GM23338 (cell line): ENCODE data around the gene SQSTM1. TPM values are rescaled to one million over a fixed set of nuclear protein-coding genes. Genes with fewer than 3 reads are reported as not detected.
"Not testable (repeated sequence)": the region's sequence is repeated elsewhere in the genome, so short reads cannot be mapped to it uniquely, and the experiment has no call there.

Source experiments
- ATAC-seq: fragments of 200-7000 bp; cut with Tn5 transposase; 3 replicates; pipeline ENCODE4 v1.9.1; 2020
- DNase-seq: peaks from one replicate; pipeline ENCODE4 v3.0.0-alpha.2; 2015; ENCODE audit warnings: low spot score
- H2AFZ ChIP-seq: fragments of 200-600 bp; sonication (generic); 2 replicates; pipeline ENCODE4 v1.8.0; 2016; ENCODE audit warnings: antibody characterized with exemption, mild to moderate bottlenecking, moderate library complexity
- H3F3A ChIP-seq: fragments of 200-600 bp; sonication (generic); replicated peaks from 2 replicates; pipeline ENCODE4 v1.8.0; 2017; ENCODE audit warnings: antibody characterized with exemption, mixed run types, low read depth
- H3K27ac ChIP-seq: fragments of 200-600 bp; sonication (generic); 2 replicates; pipeline ENCODE4 v1.6.1; 2016; ENCODE audit warnings: low read depth
- H3K27me3 ChIP-seq: fragments of 200-600 bp; sonication (generic); 2 replicates; pipeline ENCODE4 v1.8.0; 2016; ENCODE audit warnings: mild to moderate bottlenecking, mixed run types, moderate library complexity; ENCODE audit not compliant: insufficient read depth
- H3K36me3 ChIP-seq: fragments of 200-600 bp; sonication (generic); 2 replicates; pipeline ENCODE4 v1.8.0; 2016; ENCODE audit warnings: mild to moderate bottlenecking; ENCODE audit not compliant: insufficient read depth
- H3K4me1 ChIP-seq: fragments of 200-600 bp; sonication (generic); 2 replicates; pipeline ENCODE4 v1.8.0; 2016; ENCODE audit warnings: mild to moderate bottlenecking, moderate library complexity; ENCODE audit not compliant: insufficient read depth
- H3K4me2 ChIP-seq: fragments of 200-600 bp; sonication (generic); 2 replicates; pipeline ENCODE4 v1.7.1; 2017; ENCODE audit warnings: mixed run types
- H3K4me3 ChIP-seq: fragments of 200-600 bp; sonication (generic); 2 replicates; pipeline ENCODE4 v1.6.1; 2016; ENCODE audit warnings: mixed run types
- H3K79me2 ChIP-seq: fragments of 200-600 bp; sonication (generic); replicated peaks from 2 replicates; pipeline ENCODE4 v1.8.0; 2017; ENCODE audit warnings: mild to moderate bottlenecking; ENCODE audit not compliant: insufficient read depth
- H3K9me2 ChIP-seq: fragments of 200-600 bp; sonication (generic); 2 replicates; pipeline ENCODE4 v1.8.0; 2017; ENCODE audit not compliant: insufficient read depth
- H4K20me1 ChIP-seq: fragments of 200-600 bp; sonication (generic); replicated peaks from 2 replicates; pipeline ENCODE4 v1.8.0; 2017; ENCODE audit warnings: mild to moderate bottlenecking; ENCODE audit not compliant: insufficient read depth
- H3K27ac Mint-ChIP-seq: 2 replicates; pipeline ENCODE4 v1.8.0; 2020; ENCODE audit warnings: inconsistent platforms, mild to moderate bottlenecking, moderate library complexity, mixed read lengths
- H3K27me3 Mint-ChIP-seq: 3 replicates; pipeline ENCODE4 v1.8.0; 2022; ENCODE audit warnings: low read depth, mild to moderate bottlenecking, moderate library complexity, mixed read lengths, inconsistent platforms; ENCODE audit not compliant: insufficient read depth, poor library complexity
- H3K36me3 Mint-ChIP-seq: 3 replicates; pipeline ENCODE4 v1.8.0; 2021; ENCODE audit warnings: low read depth, mild to moderate bottlenecking, inconsistent platforms, moderate library complexity, mixed read lengths
- H3K4me1 Mint-ChIP-seq: 3 replicates; pipeline ENCODE4 v1.8.0; 2020; ENCODE audit warnings: mild to moderate bottlenecking, inconsistent platforms, mixed read lengths
- H3K4me3 Mint-ChIP-seq: 3 replicates; pipeline ENCODE4 v1.8.0; 2021; ENCODE audit warnings: moderate library complexity, mild to moderate bottlenecking, inconsistent platforms, mixed read lengths
- H3K9me3 Mint-ChIP-seq: 3 replicates; pipeline ENCODE4 v1.8.0; 2020; ENCODE audit warnings: moderate library complexity, mild to moderate bottlenecking, inconsistent platforms, mixed read lengths
- CREB1 ChIP-seq: fragments of 250-450 bp; sonication (Bioruptor Pico); IDR thresholded peaks from 2 replicates; pipeline ENCODE4 v1.5.0; 2020; ENCODE audit warnings: low read depth, mild to moderate bottlenecking, moderate library complexity
- EZH2 ChIP-seq: fragments of 200-600 bp; sonication (generic); IDR thresholded peaks from one replicate; pipeline ENCODE4 v1.8.0; 2017; ENCODE audit warnings: antibody characterized with exemption, mild to moderate bottlenecking, low read depth; ENCODE audit not compliant: unreplicated experiment
- STAT1 ChIP-seq: IDR thresholded peaks from one replicate; pipeline ENCODE4 v1.6.1; 2016; ENCODE audit warnings: antibody characterized with exemption; ENCODE audit not compliant: unreplicated experiment
- polyA plus RNA-seq: library from polyadenylated mRNA; unstranded; fragments of >200 nt; fragmentation: Nextera tagmentation; extraction: Ambion mirVana; gene quantifications from 2 replicates; pipeline ENCODE4 v1.2.1, GENCODE V29; 2016
- total RNA-seq: library from RNA; depleted of rRNA; stranded (reverse); fragments of >200 nt; shearing (Covaris generic); gene quantifications from 2 replicates; pipeline ENCODE4 v1.2.3, GENCODE V29; 2014
- TF ChIP-seq, protein P1 (sequence below): fragments of 250-450 bp; sonication (Bioruptor Pico); IDR thresholded peaks from 2 replicates; pipeline ENCODE4 v1.5.0; 2020; ENCODE audit warnings: mild to moderate bottlenecking, moderate library complexity

Gene SQSTM1
- total and polyA plus RNA-seq, 2 experiments from 2014 or later = 58.0 to 92.6 TPM

- TF ChIP-seq, protein P1, sequence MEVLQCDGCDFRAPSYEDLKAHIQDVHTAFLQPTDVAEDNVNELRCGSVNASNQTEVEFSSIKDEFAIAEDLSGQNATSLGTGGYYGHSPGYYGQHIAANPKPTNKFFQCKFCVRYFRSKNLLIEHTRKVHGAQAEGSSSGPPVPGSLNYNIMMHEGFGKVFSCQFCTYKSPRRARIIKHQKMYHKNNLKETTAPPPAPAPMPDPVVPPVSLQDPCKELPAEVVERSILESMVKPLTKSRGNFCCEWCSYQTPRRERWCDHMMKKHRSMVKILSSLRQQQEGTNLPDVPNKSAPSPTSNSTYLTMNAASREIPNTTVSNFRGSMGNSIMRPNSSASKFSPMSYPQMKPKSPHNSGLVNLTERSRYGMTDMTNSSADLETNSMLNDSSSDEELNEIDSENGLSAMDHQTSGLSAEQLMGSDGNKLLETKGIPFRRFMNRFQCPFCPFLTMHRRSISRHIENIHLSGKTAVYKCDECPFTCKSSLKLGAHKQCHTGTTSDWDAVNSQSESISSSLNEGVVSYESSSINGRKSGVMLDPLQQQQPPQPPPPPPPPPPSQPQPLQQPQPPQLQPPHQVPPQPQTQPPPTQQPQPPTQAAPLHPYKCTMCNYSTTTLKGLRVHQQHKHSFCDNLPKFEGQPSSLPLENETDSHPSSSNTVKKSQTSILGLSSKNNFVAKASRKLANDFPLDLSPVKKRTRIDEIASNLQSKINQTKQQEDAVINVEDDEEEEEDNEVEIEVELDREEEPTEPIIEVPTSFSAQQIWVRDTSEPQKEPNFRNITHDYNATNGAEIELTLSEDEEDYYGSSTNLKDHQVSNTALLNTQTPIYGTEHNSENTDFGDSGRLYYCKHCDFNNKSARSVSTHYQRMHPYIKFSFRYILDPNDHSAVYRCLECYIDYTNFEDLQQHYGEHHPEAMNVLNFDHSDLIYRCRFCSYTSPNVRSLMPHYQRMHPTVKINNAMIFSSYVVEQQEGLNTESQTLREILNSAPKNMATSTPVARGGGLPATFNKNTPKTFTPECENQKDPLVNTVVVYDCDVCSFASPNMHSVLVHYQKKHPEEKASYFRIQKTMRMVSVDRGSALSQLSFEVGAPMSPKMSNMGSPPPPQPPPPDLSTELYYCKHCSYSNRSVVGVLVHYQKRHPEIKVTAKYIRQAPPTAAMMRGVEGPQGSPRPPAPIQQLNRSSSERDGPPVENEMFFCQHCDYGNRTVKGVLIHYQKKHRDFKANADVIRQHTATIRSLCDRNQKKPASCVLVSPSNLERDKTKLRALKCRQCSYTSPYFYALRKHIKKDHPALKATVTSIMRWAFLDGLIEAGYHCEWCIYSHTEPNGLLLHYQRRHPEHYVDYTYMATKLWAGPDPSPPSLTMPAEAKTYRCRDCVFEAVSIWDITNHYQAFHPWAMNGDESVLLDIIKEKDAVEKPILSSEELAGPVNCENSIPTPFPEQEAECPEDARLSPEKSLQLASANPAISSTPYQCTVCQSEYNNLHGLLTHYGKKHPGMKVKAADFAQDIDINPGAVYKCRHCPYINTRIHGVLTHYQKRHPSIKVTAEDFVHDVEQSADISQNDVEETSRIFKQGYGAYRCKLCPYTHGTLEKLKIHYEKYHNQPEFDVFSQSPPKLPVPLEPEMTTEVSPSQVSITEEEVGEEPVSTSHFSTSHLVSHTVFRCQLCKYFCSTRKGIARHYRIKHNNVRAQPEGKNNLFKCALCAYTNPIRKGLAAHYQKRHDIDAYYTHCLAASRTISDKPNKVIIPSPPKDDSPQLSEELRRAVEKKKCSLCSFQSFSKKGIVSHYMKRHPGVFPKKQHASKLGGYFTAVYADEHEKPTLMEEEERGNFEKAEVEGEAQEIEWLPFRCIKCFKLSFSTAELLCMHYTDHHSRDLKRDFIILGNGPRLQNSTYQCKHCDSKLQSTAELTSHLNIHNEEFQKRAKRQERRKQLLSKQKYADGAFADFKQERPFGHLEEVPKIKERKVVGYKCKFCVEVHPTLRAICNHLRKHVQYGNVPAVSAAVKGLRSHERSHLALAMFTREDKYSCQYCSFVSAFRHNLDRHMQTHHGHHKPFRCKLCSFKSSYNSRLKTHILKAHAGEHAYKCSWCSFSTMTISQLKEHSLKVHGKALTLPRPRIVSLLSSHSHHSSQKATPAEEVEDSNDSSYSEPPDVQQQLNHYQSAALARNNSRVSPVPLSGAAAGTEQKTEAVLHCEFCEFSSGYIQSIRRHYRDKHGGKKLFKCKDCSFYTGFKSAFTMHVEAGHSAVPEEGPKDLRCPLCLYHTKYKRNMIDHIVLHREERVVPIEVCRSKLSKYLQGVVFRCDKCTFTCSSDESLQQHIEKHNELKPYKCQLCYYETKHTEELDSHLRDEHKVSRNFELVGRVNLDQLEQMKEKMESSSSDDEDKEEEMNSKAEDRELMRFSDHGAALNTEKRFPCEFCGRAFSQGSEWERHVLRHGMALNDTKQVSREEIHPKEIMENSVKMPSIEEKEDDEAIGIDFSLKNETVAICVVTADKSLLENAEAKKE (CRISPR knock-in tag) = no peak
- TF ChIP-seq CREB1 (no peak), STAT1 (no peak), EZH2 (no peak)
Measured at GRCh38 chr5:179834120-179834519, 13.4 kb downstream of the SQSTM1 start (continued).

GRCh38 chr5:179834871-179835270, 14.2 kb downstream of the SQSTM1 start:
- H3K79me2 ChIP-seq, H3K4me1 ChIP-seq, DNase-seq, ATAC-seq, H3K27ac ChIP-seq, H3K4me3 Mint-ChIP-seq, H3K4me2 ChIP-seq, H3K4me3 ChIP-seq, H3K4me1 Mint-ChIP-seq, H3K27ac Mint-ChIP-seq, H3K9me2 ChIP-seq, H3K27me3 ChIP-seq, H2AFZ ChIP-seq: not testable (repeated sequence)
- H3K27me3 Mint-ChIP-seq = peaks cover 21% of the 10 kb centered on the region
- peaks cover 95% of the 10 kb centered on the region for H3K36me3 Mint-ChIP-seq
- peaks cover 10% of the 10 kb centered on the region for H3K9me3 Mint-ChIP-seq
- peaks cover 13% of the 10 kb centered on the region for H4K20me1 ChIP-seq
- peaks cover 25% of the 10 kb centered on the region for H3F3A ChIP-seq
- peaks cover 25% of the 10 kb centered on the region for H3K36me3 ChIP-seq
